GM21737 (cell line): Measurements from ENCODE around the gene CNTD1.
A peak's percentile ranks its signal among the peaks of the same experiment; 100 is the strongest.
"Not testable (repeated sequence)": the region's sequence is repeated elsewhere in the genome, so short reads cannot be mapped to it uniquely, and the experiment has no call there.

Source experiments
- ATAC-seq: cut with Tn5 transposase; IDR thresholded peaks from one replicate; pipeline ENCODE4 v1.9.1; 2021; ENCODE audit warnings: mild to moderate bottlenecking, moderate library complexity; ENCODE audit not compliant: unreplicated experiment

Gene CNTD1, protein sequence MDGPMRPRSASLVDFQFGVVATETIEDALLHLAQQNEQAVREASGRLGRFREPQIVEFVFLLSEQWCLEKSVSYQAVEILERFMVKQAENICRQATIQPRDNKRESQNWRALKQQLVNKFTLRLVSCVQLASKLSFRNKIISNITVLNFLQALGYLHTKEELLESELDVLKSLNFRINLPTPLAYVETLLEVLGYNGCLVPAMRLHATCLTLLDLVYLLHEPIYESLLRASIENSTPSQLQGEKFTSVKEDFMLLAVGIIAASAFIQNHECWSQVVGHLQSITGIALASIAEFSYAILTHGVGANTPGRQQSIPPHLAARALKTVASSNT

DNA sequence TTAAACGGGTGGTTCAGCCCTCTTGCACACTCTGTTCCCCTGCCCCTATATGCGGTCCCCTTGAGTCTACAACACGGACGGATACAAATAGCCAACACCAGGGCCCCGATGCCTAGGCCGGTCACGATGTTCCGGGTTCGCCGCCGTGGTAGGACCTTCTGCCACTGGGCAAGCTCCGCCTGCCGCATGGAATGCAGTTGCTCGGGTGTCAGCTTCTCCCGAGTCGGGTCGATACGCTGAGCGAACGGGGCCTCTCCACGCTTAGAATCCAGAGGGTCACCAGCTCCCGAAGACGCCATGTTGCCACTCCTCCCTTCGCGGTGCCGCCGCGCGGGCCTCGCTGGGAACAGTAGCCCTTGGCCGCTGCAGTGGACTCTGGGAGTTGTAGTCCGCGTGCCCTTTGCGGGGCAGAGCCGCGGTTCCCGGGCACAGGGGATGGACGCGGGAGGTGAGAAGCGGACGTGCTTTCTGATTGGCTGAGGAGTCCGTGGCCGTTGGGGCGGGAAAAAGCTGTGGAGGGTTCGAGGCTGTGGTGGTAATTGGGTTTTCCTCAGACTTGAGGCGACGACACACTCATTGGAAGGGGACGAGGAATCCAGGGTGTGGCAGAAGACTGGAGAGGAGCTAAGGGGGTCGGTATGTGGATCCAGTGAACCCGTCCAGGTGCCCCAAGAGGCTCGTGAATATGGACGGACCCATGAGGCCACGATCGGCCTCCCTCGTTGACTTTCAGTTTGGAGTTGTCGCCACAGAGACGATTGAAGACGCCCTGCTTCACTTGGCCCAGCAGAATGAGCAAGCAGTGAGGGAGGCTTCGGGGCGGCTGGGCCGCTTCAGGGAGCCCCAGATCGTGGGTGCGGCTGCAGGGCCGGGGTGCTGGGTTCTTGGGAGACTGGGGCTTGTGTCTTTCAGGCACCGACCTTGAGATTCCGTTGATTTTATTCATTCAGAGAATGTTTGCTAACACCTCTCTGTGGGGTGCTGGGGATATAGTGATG, at the start of gene CNTD1, which contains the start of gene COA3:
Gene CNTD1, plus strand, starts transcription at position 479 of the 998 bp plus-strand sequence. Its CDS starts 207 bp downstream, at position 686.
Gene COA3, minus strand, starts transcription at position 322 of the 998 bp plus-strand sequence. Its CDS starts 23 bp downstream, at position 299.
- ATAC-seq = peak; percentile 83

DNA sequence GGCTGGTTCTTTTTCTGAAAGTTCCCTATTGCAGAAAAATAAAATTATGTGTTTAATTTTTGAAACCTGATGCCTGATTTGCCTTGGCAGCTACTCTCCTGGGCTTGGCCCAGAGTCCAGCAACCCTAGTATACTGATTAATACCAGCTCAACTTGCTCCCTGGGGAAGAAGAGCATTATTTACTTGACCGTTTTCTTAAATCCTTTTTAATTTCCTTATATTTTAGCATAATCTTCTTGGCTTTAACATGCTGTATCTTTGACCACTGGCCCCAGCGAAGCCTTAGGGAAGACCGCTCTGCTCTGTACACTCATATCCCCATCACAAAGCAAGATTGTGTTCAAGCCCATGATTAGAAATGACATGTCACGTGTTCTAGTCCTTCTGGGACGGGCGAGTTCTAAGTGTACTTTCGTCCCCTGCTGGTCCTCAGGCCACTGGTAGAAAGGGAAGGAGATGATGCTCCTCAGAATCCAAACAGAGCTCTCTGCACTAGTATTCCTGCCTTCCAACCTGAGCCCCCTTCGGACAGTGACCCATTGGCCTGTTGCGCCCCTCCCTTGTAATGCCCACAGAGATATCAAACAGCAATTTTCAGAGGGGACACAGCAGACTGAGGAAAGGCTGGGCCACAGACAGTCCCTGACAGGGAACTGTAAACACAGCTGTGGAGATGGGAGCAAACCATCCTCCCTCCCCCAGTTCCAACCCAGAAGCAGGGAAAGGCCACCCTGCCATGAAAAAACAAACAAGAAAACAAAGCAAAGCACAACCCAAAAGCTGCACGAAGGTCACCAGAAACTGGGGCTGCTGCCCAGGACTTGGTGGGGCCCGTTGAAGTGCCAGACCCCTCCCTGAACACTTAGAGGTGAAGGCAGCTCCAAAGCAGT, 49.5 kb upstream of the CNTD1 start:
- ATAC-seq = no peak

DNA sequence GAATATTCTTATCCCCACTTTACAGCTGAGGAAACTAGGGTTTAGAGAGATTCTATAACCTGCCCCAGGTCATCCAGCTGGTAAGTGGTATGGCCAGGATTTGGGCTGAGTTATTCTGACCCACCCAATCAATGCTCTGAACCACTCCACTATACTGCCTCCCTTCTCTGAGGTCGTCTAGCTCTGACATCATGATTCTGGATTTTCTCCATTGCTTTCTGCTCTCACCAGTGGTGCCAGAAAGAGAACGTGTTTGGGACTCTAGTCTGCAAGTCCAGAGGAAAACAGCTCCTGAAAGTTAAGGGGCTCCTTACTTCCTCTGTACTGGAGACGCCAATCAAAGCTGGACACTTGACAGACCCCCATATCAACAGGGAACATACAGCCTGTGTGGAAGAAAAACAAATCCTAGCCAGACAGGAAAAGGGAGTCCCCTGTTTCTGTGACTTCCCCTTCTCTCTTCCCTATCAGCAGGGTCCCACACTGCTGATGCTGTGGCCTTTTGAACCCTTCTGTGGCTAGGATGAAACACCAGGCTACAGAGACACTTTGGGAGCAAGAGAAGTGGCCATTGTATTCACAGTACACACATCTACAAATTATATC, 47.8 kb upstream of the CNTD1 start:
- no peak for ATAC-seq

DNA sequence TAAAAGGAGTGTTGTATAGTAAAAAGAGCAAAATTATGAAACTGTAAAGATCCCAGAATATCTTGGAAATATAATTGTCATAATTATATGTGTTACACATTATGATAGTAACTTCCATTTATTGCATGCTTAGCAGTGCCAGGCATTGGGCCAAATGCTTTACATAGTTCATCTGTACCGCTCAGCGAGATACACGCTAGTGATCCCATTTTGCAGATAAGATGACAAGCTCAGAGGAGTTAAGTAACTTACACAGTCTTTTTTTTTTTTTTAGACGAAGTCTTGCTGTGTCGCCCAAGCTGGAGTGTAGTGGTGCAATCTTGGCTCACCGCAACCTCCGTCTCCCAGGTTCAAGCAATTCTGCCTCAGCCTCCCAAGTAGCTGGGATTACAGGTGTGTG, 47.0 kb upstream of the CNTD1 start:
- no peak for ATAC-seq

DNA sequence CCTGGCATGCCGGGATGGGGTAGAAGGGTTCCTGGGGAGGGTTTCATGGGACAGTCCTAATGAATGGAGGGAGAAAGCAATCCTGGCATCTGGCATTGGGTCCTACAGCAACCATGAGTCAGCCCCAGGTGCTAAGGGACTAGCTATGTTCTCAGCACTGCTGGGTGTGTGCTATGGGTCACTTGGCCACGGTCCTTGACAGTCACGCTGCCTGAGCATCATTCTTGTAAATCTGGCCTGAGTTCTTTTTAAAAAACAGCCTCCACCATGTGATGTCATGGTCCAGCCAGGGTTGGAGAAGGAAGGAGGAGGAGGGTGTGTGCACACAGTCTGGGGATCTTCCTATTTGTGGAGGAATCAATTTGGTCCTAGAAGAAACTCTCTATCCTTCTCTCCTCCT, 43.9 kb upstream of the CNTD1 start:
- no peak for ATAC-seq

DNA sequence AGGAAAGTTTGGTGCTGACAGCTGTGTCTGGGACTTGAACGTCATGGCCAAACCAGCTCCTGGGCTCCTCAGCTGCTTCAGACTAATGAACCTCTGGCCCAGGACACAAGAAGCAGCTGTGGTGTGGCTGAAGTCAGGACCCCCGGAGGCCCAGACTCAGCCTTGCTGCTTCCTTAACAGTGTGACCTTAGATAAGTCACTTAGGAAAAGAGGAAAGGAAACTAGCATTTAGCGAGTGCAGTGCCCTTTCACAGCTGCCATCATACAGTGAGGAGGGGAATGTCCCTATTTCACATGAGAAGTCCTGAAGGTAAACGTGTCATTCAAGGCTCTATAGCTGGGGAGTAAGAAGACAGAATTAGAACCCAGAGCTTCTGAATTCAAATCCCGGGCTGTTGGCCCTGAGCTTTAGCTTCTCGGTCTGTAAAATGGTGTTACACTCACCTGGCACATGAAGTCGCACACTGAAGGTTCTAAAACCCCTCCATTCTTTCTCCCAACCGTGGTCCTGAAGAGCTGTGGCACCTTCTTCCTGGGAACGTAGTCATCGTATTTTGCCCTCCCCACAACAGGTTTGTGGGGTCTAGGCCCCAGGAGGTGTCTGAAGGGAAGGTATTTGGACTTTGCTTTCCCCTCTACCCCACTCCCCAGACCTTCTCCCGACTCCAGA, 38.5 kb upstream of the CNTD1 start:
- ATAC-seq = no peak

DNA sequence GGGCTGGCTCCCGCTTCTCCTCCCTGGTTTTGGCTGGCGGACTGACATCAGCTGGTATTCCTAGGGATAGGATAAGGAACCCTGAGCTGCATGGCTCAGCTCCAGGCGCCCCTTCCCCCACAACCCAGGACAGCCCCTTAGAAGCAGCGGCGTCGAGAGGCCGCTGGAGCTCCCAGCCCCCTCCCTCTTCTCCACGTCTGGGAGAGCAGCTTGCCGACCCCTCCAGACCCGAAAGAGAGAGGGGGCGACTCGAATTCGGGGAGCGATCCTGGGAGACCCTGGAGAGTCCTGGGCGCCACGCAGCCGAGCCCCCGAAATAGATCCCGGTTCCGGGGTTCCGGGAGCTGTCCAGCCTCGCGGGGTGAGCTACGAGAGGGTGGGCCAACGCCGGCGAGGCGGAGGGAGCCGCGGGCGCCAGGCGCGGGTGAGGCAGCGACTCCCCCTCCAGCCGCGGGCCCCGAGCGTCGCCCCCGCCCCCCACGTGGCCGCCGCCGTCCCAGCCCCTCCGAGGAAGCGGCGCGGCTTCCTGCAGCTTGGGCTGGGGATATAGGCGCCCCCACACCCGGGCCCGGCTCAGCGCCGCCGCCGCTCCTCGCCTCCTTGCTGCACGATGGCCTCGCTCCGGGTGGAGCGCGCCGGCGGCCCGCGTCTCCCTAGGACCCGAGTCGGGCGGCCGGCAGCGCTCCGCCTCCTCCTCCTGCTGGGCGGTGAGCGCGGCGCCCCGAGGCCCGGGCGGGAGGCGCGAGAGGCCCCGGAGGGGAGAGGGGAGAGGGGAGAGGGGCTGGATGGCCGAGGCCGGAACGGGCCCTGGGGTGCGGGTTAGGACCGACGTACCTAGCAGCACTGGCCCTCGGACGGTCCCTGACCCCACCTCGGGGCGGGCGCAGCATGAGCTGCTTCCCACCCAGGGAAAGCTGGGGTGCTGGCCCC, 37.7 kb upstream of the CNTD1 start, which contains the start of gene RAMP2:
Gene RAMP2, plus strand, starts transcription at position 576 of the 930 bp plus-strand sequence. Its CDS starts 35 bp downstream, at position 611.
- no peak for ATAC-seq

DNA sequence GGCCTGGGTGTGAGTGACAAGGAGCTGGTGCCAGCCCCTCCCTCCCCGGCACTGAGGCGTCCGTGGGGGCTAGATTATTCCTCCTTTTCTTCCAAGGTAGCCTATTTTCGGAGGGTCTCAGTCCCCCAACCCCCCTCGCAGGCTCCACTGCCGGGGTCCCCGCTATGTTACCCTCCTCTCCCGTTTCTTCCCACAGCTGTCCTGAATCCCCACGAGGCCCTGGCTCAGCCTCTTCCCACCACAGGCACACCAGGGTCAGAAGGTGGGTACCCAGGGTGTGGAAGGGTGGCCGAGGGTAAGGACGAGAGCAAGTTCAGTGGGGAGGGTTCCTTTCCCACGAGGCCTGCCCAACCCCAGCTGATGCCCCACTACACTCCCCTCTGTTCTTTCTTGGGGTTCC, 37.0 kb upstream of the CNTD1 start:
- no peak for ATAC-seq

DNA sequence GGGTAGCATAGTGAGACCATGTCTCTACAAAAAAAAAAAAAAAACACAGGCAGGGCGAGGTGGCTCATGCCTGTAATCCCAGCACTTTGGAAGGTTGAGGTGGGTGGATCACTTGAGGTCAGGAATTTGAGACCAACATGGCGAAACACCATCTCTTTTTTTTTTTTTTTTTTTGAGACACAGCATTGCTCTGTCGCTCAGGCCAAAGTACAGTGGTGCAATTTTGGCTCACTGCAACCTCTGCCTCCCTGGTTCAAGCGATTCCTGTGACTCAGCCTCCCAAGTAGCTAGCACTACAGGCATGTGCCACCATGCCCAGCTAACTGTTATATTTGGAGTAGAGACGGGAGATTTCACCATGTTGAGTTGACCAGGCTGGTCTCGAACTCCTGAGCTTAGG, 32.5 kb upstream of the CNTD1 start:
- ATAC-seq = no peak

DNA sequence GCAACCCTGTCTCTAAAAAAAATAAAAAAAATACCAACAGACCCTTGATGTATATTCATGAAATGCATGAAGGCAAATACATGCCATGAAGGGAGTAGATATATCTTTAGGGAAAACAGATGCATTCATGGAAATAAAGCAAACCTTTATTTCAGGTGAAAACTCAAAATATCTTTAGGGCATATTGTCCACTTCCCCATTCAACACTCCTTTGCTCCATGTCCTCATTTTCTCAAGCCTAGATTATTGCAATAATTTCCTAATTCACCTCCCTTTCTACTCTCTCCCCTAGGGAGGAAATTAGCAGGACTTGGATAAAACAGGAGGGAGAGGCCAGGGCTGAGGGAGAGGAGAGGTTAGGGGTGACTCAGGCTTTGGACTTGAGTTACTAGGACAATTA, 31.1 kb upstream of the CNTD1 start:
- ATAC-seq = no peak

DNA sequence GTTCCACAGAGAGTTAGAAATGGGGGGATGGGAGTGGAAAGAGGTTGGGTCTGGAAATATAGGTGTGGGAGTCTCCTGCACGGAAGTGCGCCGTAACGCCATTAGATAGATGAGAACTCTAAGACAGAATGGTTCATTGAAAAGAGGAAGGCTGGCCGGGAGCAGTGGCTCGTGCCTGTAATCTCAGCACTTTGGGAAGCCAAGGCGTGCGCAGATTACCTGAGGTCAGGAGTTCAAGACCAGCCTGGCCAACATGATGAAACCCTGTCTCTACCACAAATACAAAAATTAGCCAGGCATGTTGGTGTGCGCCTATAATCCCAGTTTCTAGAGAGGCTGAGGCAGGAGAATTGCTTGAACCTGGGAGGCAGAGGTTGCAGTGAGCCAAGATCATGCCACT, 30.7 kb upstream of the CNTD1 start:
- ATAC-seq = not testable (repeated sequence)

DNA sequence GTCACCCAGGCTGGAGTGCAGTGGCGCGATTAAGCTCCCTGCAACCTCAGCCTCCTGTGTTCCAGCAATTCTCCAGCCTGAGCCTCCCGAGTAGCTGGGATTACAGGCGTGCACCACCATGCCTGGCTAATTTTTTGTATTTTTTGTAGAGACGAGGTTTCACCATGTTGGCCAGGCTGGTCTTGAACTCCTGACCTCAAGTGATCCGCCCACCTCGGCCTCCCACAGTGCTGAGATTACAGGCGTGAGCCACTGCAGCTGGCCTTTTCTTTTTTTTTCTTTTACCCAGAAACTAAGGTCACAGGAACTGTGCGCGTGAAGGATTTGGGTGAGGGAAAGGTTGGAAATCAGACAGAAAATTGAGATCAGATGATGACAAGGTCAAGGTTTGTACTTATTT, 28.7 kb upstream of the CNTD1 start:
- ATAC-seq = not testable (repeated sequence)

DNA sequence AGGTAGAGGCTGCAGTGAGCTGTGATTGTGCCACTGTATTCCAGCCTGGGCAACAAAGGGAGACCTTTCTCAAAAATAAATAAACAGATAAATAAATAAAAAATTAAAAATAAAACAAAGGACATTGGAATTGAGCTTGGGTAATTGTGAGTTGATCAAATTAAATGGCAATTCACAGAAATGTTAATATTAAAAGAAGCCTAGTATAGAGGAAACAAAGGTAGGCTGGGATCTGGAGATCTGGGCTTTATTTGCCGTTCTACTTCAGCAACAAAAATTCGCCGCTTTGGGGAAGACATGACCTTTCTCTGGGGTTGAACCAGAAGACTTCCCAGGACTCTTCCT, 25.7 kb upstream of the CNTD1 start:
- ATAC-seq = no peak

DNA sequence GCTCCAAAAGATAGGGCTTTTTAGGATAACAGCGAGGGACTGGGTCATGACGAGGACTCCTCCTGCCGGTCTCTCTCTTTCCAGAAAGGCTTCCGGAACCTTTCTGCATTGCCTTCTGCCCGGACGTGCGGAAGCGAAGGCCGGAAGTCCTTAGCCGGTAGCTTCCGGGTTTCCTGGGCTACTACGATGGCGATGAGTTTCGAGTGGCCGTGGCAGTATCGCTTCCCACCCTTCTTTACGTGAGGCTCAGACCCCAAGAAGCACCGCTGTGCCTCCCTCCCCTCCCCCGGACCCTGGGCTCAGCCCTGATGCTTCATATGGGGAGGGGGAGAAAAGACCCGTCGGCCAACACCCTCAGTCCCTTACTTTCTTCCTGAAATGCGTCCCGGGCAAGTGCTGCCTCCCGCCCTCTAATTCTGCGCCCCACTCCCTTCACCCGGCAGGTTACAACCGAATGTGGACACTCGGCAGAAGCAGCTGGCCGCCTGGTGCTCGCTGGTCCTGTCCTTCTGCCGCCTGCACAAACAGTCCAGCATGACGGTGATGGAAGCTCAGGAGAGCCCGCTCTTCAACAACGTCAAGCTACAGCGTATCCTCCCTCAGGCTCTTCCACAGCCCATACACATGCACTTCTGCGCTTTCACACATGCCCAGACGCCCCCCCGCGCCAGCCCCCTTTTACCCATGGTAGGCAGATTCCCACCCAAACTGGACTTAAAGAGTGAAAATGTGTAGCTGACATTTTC, 25.2 kb upstream of the CNTD1 start, which contains the start of gene VPS25:
Gene VPS25, plus strand, starts transcription at position 160 of the 746 bp plus-strand sequence. Its CDS starts 27 bp downstream, at position 187.
- peak; percentile 71 for ATAC-seq

DNA sequence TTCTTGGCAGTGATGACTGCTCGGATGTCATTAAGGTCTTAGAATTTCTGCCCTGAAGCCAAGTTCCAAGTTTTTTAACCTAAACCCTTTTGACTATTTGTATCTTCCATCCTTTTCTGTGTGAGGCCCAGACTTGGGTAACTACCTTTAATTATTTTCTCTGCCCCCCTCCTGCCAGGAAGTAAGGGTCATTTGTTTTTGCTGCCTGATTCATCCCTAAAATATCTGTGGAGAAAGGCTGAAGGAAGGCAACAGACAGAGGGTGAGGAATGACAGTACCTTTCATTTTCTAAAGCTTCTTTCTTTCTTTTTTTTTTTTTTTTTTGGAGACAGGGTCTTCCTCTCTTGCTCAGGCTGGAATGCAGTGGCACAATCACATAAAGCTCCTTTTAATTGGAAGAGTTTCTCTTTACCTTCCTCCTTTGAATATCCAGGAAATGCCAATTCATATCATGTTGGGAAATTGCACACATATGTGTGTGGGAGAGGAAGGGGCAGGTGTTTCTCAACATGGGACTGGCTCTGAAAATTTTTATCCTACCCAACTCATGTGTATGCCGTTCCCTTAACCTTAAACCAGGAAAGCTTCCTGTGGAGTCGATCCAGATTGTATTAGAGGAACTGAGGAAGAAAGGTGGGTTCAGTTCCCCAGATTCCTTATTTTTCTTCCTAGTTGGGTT, 24.5 kb upstream of the CNTD1 start:
- ATAC-seq = no peak

DNA sequence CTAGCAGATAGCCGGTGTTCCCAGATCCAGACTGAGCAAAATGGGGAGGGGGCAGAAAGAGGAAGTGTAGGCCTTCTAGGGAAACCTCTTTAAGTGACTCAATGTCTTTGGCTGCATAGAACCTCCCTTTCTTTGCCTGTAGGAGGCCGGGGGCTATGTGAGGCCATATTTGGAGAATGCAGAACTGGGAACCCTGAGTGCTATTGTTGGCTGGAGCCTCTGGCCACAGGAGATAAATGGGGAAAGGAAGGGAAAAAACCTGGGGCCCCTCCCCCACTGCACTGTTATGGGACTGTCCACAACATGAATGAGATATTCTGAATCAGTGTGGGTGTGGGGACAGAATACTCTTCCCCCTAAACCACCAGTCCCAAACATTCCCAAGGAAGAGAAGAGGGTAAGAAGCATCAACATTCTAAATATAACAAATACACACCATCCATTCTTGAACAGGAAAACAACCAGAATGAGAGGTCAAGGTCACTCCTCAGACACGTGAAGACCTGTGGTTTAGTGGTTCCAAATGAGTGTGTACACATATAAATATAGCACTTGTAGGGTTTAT, 23.0 kb upstream of the CNTD1 start:
- ATAC-seq = no peak

DNA sequence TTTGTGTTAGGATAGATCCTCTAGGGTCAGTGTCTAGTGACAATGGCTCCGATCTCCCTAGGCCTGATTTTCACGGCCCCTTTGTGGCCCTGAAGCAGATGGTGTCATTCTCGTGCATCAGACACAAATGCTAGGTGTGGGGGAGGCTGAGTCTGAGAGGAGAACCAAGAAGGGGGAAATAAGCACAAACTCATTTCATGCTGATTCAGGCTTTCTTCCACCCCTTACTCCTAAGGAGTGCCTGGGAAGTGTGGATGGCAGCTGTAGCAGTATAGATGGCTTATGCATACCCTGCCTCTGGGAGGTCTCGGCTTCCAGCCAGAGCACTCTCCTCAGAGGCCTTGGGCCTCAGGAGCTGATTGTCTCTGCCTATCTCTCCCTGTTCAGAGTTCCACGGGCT, 20.1 kb upstream of the CNTD1 start:
- ATAC-seq = no peak
